ENCODE data around the gene RUNX3.

DNA sequence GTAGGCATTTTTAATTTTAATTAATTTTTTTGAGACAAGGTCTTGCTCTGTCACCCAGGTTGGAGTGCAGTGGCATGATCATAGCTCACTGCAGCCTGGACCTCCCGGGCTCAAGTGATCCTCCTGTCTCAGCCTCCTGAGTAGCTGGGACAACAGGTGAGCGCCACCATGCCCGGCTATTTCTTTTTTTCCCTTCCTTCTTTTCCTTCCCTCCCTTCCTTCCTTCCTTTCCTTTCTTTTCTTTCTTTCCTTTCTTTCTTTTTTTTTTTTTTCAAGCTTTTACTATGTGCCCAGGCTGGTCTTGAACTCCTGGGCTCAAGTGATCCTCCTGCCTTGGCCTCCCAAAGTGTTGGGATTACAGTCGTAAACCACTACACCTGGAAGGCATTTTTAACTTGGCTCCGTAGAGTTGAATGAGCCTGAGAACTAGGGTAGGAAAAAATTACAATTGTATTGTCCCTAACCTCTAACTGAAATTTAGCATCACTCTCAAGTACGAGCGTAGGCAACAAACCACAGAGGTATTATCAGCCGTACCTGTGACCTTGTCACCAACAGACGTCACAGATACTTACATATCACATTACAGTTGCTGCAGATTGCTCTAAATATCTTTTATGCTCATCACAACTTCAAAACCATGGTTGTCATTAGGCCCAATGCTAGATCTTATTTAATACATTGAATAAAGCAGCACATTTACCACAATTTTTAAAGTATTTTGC is 8.0 kb downstream of the RUNX3 start:
- TF ChIP-seq CTCF (IDR thresholded peaks at IDR 0.05) (no peak), POLR2A (IDR thresholded peaks at IDR 0.05) (no peak), POLR2AphosphoS5 (IDR thresholded peaks at IDR 0.05) (no peak), EP300 (IDR thresholded peaks at IDR 0.05) (no peak)
